Subcutaneous adipose tissue (tissue), 4 donors: ENCODE measurements around the gene TM7SF2. TPM values are rescaled to one million over a fixed set of nuclear protein-coding genes. Genes with fewer than 3 reads are reported as not detected.

Experiments used
- CTCF ChIP-seq: fragments of 450-650 bp; IDR thresholded peaks from one replicate; pipeline ENCODE4 v1.5.1; 2016; ENCODE audit warnings: low read depth, mild to moderate bottlenecking, control low read depth, antibody characterized with exemption, moderate library complexity
- total RNA-seq, 4 donors: library from RNA; depleted of rRNA; stranded (reverse); fragments of >200 nt; gene quantifications; one replicate each; pipeline ENCODE4 v1.1.0, GENCODE V29; 2016

Gene TM7SF2
- total RNA-seq, 4 donors from 2014 or later = 95.1 to 339 (median 209) TPM

DNA sequence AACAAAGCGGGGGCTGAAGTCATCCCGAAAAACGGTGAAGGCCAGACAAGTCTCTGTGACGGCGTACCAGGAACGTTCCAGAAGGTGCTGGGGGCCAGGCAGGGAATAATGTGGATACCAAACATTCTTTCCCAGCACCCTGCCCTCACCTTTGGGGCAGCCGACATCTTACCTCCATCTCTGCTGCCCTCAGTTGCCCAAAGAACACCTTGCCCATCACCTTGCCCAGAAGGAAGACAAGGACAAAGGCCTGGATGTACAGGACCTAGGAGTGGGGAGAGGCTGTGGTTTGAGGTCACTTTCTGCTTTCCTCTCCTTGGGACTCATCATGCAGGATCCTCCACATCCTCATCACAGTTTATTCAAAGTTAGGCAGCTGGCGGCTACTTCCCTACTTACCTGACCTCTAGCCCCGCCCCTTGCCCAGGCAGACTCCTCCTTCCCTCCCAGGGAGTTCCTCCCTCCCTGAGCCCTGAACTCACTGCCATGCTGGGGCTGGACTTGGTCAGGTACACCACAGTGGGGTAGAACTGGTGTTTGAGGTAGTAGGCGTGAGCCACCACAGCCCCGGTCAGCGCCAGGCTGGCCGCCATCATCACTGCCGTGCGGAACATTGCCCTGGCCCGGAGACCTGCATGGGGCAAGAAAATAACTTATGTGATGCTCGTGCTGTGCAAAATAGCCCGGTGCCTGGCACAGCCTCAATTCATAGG is 21.5 kb downstream of the TM7SF2 start:
- no peak for TF ChIP-seq CTCF

DNA sequence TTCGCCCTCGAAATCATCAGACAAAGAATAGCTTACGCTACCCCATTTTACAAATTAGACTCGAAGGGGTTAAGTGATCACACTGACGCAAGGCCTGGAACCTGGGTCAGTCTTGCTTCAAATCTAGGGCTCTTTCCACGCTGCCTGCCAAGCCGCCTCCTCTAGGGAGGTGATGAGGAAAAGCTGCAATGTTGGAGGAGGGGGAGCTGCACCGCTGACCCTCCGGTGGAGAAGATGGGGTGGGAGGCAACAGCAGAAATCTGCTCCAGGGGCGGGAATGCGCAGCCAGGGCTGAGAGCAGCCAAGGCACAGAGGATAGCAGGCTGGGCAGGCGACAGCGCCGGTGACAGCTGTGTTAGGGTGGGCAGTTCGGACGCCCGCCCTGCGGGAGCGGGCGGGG is 22.1 kb downstream of the TM7SF2 start:
- no peak for TF ChIP-seq CTCF

- TF ChIP-seq CTCF = no peak
Observed at GRCh38 chr11:65134240-65134951, 22.7 kb downstream of the TM7SF2 start, which contains the start of gene SYVN1. Gene SYVN1, minus strand, starts transcription at chr11:65134519. Its CDS starts 918 bp downstream, at chr11:65133601.

GRCh38 chr11:65134952-65135632 is 23.4 kb downstream of the TM7SF2 start:
- no peak for TF ChIP-seq CTCF

- TF ChIP-seq CTCF = no peak
Observed at GRCh38 chr11:65135633-65136145, 24.0 kb downstream of the TM7SF2 start.

- no peak for TF ChIP-seq CTCF
Observed at GRCh38 chr11:65136515-65137096, 24.9 kb downstream of the TM7SF2 start.
